Body of pancreas (tissue), 4 donors: ENCODE results near the gene GRIA3.

Experiments used
- POLR2A ChIP-seq, 3 donors: fragments of 450-650 bp; IDR thresholded peaks; one replicate each; pipeline ENCODE4 v1.6.1; 2016; ENCODE audit warnings: antibody characterized with exemption in 3 of 3, mild to moderate bottlenecking in 2 of 3
- TF ChIP-seq, protein P1 (sequence below), 7 experiments: fragments of 450-650 bp in 4 of 7; fragments of 200-600 bp in 3 of 7; sonication (generic) in 3 of 7; IDR thresholded peaks; one replicate each; pipeline ENCODE4 v1.5.1; 2016 to 2019; ENCODE audit warnings: antibody characterized with exemption in 7 of 7

DNA sequence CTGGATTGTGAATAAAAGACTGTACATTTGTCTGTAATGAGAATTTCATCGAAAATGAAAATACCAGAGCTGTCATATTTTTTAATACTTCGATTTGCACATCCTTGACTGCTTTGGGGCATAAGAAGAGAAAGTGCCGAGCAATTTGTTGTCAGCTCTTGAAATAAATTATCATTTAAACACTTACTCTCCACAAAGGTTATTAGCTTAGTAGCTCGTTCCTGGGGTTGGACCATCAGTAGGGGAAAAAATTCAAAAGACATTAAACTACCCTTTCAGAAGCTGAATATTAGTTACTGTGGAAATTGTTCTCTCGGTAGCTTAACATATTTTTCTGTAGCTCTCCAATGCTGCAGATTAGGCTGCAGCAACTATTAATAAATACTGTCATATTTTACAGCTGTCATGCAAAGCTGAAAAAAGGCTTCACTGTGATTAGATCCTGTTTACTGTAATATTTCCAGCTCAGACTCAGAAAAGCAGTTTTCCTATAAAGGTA is 76.9 kb downstream of the GRIA3 start:
- no peak for TF ChIP-seq POLR2A (IDR thresholded peaks at IDR 0.05)
- TF ChIP-seq, protein P1, sequence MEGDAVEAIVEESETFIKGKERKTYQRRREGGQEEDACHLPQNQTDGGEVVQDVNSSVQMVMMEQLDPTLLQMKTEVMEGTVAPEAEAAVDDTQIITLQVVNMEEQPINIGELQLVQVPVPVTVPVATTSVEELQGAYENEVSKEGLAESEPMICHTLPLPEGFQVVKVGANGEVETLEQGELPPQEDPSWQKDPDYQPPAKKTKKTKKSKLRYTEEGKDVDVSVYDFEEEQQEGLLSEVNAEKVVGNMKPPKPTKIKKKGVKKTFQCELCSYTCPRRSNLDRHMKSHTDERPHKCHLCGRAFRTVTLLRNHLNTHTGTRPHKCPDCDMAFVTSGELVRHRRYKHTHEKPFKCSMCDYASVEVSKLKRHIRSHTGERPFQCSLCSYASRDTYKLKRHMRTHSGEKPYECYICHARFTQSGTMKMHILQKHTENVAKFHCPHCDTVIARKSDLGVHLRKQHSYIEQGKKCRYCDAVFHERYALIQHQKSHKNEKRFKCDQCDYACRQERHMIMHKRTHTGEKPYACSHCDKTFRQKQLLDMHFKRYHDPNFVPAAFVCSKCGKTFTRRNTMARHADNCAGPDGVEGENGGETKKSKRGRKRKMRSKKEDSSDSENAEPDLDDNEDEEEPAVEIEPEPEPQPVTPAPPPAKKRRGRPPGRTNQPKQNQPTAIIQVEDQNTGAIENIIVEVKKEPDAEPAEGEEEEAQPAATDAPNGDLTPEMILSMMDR (IDR thresholded peaks at IDR 0.05), result no peak
